MM.1S (cell line): ENCODE measurements around the gene AHCYL2.

Source experiments
- EZH2 ChIP-seq: fragments of 300-600 bp; sonication (generic); optimal IDR thresholded peaks from 2 replicates; pipeline ENCODE3; 2017; ENCODE audit warnings: low read depth, mild to moderate bottlenecking, antibody characterized with exemption, low read length, mixed read lengths
- EZH2phosphoT487 ChIP-seq: fragments of 300-600 bp; sonication (generic); IDR thresholded peaks from 2 replicates; pipeline ENCODE4 v1.6.1; 2018; ENCODE audit warnings: antibody characterized with exemption, low read length
- TF ChIP-seq, protein P1 (sequence below): fragments of 300-600 bp; sonication (generic); IDR thresholded peaks from 2 replicates; pipeline ENCODE4 v1.5.1; 2016; ENCODE audit warnings: antibody characterized with exemption, low read length, mixed read lengths

DNA sequence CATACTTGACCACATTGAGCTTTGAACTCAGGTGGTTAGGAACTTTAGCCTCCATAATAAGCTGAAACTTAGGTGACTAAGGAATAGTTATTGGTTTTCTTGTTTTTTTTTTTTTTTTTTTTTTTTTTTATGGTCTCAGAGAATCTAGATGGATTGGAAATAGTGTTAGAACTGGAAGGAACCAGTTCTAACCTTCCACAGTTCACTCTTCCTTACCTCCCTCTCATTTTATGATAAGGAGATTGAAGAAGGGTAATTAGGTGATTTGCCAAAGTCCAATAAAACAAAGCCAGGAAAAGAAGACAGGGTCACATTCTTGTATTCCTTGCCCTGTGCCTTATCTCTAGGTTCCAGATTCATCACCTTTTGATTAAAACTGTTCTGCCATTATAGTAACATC, 137.7 kb downstream of the AHCYL2 start:
- TF ChIP-seq, protein P1, sequence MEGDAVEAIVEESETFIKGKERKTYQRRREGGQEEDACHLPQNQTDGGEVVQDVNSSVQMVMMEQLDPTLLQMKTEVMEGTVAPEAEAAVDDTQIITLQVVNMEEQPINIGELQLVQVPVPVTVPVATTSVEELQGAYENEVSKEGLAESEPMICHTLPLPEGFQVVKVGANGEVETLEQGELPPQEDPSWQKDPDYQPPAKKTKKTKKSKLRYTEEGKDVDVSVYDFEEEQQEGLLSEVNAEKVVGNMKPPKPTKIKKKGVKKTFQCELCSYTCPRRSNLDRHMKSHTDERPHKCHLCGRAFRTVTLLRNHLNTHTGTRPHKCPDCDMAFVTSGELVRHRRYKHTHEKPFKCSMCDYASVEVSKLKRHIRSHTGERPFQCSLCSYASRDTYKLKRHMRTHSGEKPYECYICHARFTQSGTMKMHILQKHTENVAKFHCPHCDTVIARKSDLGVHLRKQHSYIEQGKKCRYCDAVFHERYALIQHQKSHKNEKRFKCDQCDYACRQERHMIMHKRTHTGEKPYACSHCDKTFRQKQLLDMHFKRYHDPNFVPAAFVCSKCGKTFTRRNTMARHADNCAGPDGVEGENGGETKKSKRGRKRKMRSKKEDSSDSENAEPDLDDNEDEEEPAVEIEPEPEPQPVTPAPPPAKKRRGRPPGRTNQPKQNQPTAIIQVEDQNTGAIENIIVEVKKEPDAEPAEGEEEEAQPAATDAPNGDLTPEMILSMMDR, result no peak
- TF ChIP-seq EZH2phosphoT487 (no peak), EZH2 (no peak)
